H1 (cell line): ENCODE results near the gene LECT2. TPM values are rescaled to one million over a fixed set of nuclear protein-coding genes. Genes with fewer than 3 reads are reported as not detected.
A peak's percentile ranks its signal among the peaks of the same experiment; 100 is the strongest.

ENCODE experiments used
- CTCF ChIA-PET: fragments of 300-600 bp; sonication (Branson Sonifier 250); formaldehyde crosslinking; loops from one replicate; lab custom pipeline; 2021; ENCODE audit not compliant: partially characterized antibody; lab: Charles Lee
- POLR2A ChIA-PET: fragments of 300-600 bp; sonication (Branson Sonifier 250); formaldehyde crosslinking; loops from one replicate; lab custom pipeline; 2021; ENCODE audit warnings: inconsistent platforms; ENCODE audit not compliant: partially characterized antibody; lab: Charles Lee
- DNase-seq, 2 experiments: peaks; one replicate each; pipeline versions ENCODE4 v3.0.0 to v3.0.0-alpha.2; 2010 to 2022; ENCODE audit warnings: low spot score in 2 of 2, low read depth in 1 of 2, mixed read lengths in 1 of 2
- FAIRE-seq: peaks from 2 replicates; lab custom pipeline; 2011; peaks lifted over from hg19 to GRCh38; lab: Jason Lieb, UNC
- H2AFZ ChIP-seq: 2 replicates; pipeline ENCODE4 v1.8.1; 2012; ENCODE audit warnings: low read length, inconsistent platforms
- H2AK5ac ChIP-seq: 2 replicates; pipeline ENCODE4 v1.6.1; 2013; ENCODE audit warnings: low read depth, low read length
- H2BK120ac ChIP-seq: replicated peaks from 2 replicates; pipeline ENCODE3; 2013; ENCODE audit warnings: low read depth, low read length, inconsistent platforms
- H2BK12ac ChIP-seq: 2 replicates; pipeline ENCODE4 v1.6.1; 2013; ENCODE audit warnings: low read depth, low read length
- H2BK15ac ChIP-seq: 2 replicates; pipeline ENCODE4 v1.6.1; 2013; ENCODE audit warnings: low read length
- H2BK20ac ChIP-seq: 2 replicates; pipeline ENCODE4 v1.6.1; 2013; ENCODE audit warnings: low read length
- H2BK5ac ChIP-seq: 2 replicates; pipeline ENCODE4 v1.6.1; 2013; ENCODE audit warnings: low read depth, low read length
- H3K14ac ChIP-seq: 2 replicates; pipeline ENCODE4 v1.6.1; 2013; ENCODE audit warnings: inconsistent platforms; ENCODE audit not compliant: insufficient read length
- H3K18ac ChIP-seq: 2 replicates; pipeline ENCODE4 v1.6.1; 2013; ENCODE audit warnings: low read length; ENCODE audit errors: extremely low read depth
- H3K23ac ChIP-seq: 2 replicates; pipeline ENCODE4 v1.6.1; 2013; ENCODE audit warnings: inconsistent platforms; ENCODE audit not compliant: insufficient read length
- H3K23me2 ChIP-seq: 2 replicates; pipeline ENCODE4 v1.6.1; 2013; ENCODE audit warnings: low read depth, low read length
- H3K27ac ChIP-seq: 2 replicates; pipeline ENCODE4 v1.6.1; 2011; ENCODE audit warnings: low read depth, low read length, inconsistent platforms
- H3K27me3 ChIP-seq, 4 experiments: replicated peaks in 1 of 4; 1 replicate in 1 of 4; 2 replicates in 3 of 4; pipeline versions ENCODE4 v1.6.1 to v1.8.1; 2011 to 2013; ENCODE audit warnings: low read length in 3 of 4, mild to moderate bottlenecking in 3 of 4, inconsistent platforms in 2 of 4, mixed read lengths in 2 of 4, moderate library complexity in 1 of 4; ENCODE audit not compliant: control insufficient read depth in 3 of 4, insufficient read depth in 3 of 4; ENCODE audit errors: extremely low read depth in 1 of 4
- H3K36me3 ChIP-seq, 4 experiments: 2 replicates each; pipeline versions ENCODE4 v1.6.1 to v1.8.1; 2011 to 2013; ENCODE audit warnings: mild to moderate bottlenecking in 4 of 4, low read length in 3 of 4, moderate library complexity in 2 of 4, control low read depth in 1 of 4, inconsistent platforms in 1 of 4; ENCODE audit not compliant: insufficient read depth in 4 of 4, control insufficient read depth in 2 of 4
- H3K4ac ChIP-seq: replicated peaks from 2 replicates; pipeline ENCODE3; 2013; ENCODE audit warnings: low read length, low read depth, mixed read lengths, inconsistent platforms; ENCODE audit not compliant: insufficient read length
- H3K4me1 ChIP-seq, 4 experiments: replicated peaks in 1 of 4; 1 replicate in 1 of 4; 2 replicates in 3 of 4; pipeline versions ENCODE4 v1.6.1 to v1.8.1; 2011 to 2013; ENCODE audit warnings: low read length in 3 of 4, inconsistent platforms in 2 of 4, mixed read lengths in 1 of 4; ENCODE audit not compliant: insufficient read depth in 4 of 4, control insufficient read depth in 3 of 4
- H3K4me2 ChIP-seq, 2 experiments: 2 replicates each; pipeline versions ENCODE4 v1.6.1 to v1.8.1; 2011 to 2013; ENCODE audit warnings: low read depth in 2 of 2, low read length in 2 of 2, control low read depth in 1 of 2, inconsistent platforms in 1 of 2, mild to moderate bottlenecking in 1 of 2; ENCODE audit not compliant: insufficient read depth in 1 of 2
- H3K4me3 ChIP-seq, 4 experiments: fragments of 200-600, 300-600 bp in 1 of 4; sonication (generic), shearing (Covaris generic), sonication (Bioruptor Twin) in 1 of 4; 2 replicates each; pipeline versions ENCODE4 v1.5.1 to v1.8.1; 2011 to 2016; ENCODE audit warnings: low read length in 4 of 4, low read depth in 3 of 4, control low read depth in 2 of 4, inconsistent platforms in 2 of 4, mild to moderate bottlenecking in 2 of 4, mixed read lengths in 1 of 4, moderate library complexity in 1 of 4; ENCODE audit not compliant: insufficient read depth in 2 of 4; ENCODE audit errors: extremely low read depth in 1 of 4
- H3K56ac ChIP-seq: replicated peaks from 2 replicates; pipeline ENCODE3; 2013; ENCODE audit warnings: low read depth, mild to moderate bottlenecking, mixed read lengths, low read length, inconsistent platforms; ENCODE audit not compliant: insufficient read length
- H3K79me1 ChIP-seq: 2 replicates; pipeline ENCODE4 v1.6.1; 2013; ENCODE audit warnings: low read depth, low read length, control low read depth
- H3K79me2 ChIP-seq, 2 experiments: 2 replicates each; pipeline versions ENCODE4 v1.6.1 to v1.8.1; 2012 to 2013; ENCODE audit warnings: low read length in 2 of 2, mild to moderate bottlenecking in 2 of 2, inconsistent platforms in 1 of 2; ENCODE audit not compliant: insufficient read depth in 2 of 2, control insufficient read depth in 1 of 2
- H3K9ac ChIP-seq, 4 experiments: replicated peaks in 1 of 4; 1 replicate in 1 of 4; 2 replicates in 3 of 4; pipeline versions ENCODE4 v1.6.1 to v1.8.1; 2011 to 2013; ENCODE audit warnings: low read depth in 3 of 4, low read length in 3 of 4, control low read depth in 2 of 4, mild to moderate bottlenecking in 2 of 4, moderate library complexity in 2 of 4, inconsistent platforms in 1 of 4; ENCODE audit errors: extremely low read depth in 1 of 4
- H3K9me3 ChIP-seq, 2 experiments: 2 replicates each; pipeline versions ENCODE4 v1.6.1 to v1.8.1; 2012 to 2013; ENCODE audit warnings: mild to moderate bottlenecking in 2 of 2, moderate library complexity in 2 of 2, control low read depth in 1 of 2, inconsistent platforms in 1 of 2, low read depth in 1 of 2, low read length in 1 of 2, mixed read lengths in 1 of 2; ENCODE audit not compliant: insufficient read depth in 2 of 2
- H4K20me1 ChIP-seq, 2 experiments: replicated peaks in 1 of 2; 2 replicates each; pipeline versions ENCODE3 to v1.8.1; 2011 to 2013; ENCODE audit warnings: inconsistent platforms in 2 of 2, low read length in 2 of 2, mild to moderate bottlenecking in 1 of 2; ENCODE audit not compliant: insufficient read depth in 2 of 2, control insufficient read depth in 1 of 2
- H4K5ac ChIP-seq: 2 replicates; pipeline ENCODE4 v1.6.1; 2013; ENCODE audit warnings: low read length, low read depth, mixed read lengths, inconsistent platforms; ENCODE audit not compliant: insufficient read length
- H4K8ac ChIP-seq: 2 replicates; pipeline ENCODE4 v1.8.0; 2013; ENCODE audit warnings: mild to moderate bottlenecking, moderate library complexity, low read length, inconsistent platforms; ENCODE audit not compliant: insufficient read depth; ENCODE audit errors: extremely low read depth
- H4K91ac ChIP-seq: replicated peaks from 2 replicates; pipeline ENCODE3; 2013; ENCODE audit warnings: low read length, mixed read lengths, inconsistent platforms; ENCODE audit not compliant: insufficient read length
- CBX5 ChIP-seq: fragments of 300-800, 300-1000 bp; sonication (generic); IDR thresholded peaks from 2 replicates; pipeline ENCODE4 v1.7.1; 2016; ENCODE audit warnings: antibody characterized with exemption, low read length, low read depth
- CHD1 ChIP-seq: IDR thresholded peaks from 2 replicates; pipeline ENCODE4 v1.6.1; 2012; ENCODE audit warnings: low read depth, low read length, improper control_type of control experiment
- CTCF ChIP-seq, 3 experiments: IDR thresholded peaks; 1 replicate in 2 of 3; 2 replicates in 1 of 3; pipeline versions ENCODE4 v1.5.1 to v1.6.1; 2011; ENCODE audit warnings: low read length in 3 of 3, mild to moderate bottlenecking in 3 of 3, inconsistent platforms in 2 of 3, low read depth in 1 of 3, moderate library complexity in 1 of 3; ENCODE audit not compliant: insufficient read depth in 1 of 3; ENCODE audit errors: control extremely low read depth in 1 of 3
- EZH2 ChIP-seq: fragments of 200-600 bp; sonication (generic); IDR thresholded peaks from 2 replicates; pipeline ENCODE4 v1.7.1; 2012; ENCODE audit warnings: low read depth, mild to moderate bottlenecking, moderate library complexity, low read length, inconsistent platforms; ENCODE audit not compliant: severe bottlenecking
- NRF1 ChIP-seq: IDR thresholded peaks from 2 replicates; pipeline ENCODE4 v1.6.1; 2011; ENCODE audit warnings: mild to moderate bottlenecking, low read depth, low read length, improper control_type of control experiment
- POLR2A ChIP-seq, 2 experiments: IDR thresholded peaks; 1 replicate in 1 of 2; 2 replicates in 1 of 2; pipeline ENCODE4 v1.6.1; 2011; ENCODE audit warnings: low read depth in 2 of 2, low read length in 2 of 2, mild to moderate bottlenecking in 2 of 2; ENCODE audit errors: control extremely low read depth in 1 of 2
- POU5F1 ChIP-seq: IDR thresholded peaks from 2 replicates; pipeline ENCODE4 v1.6.1; 2011; ENCODE audit warnings: low read depth, mild to moderate bottlenecking, low read length, moderate library complexity
- RBBP5 ChIP-seq: IDR thresholded peaks from 2 replicates; pipeline ENCODE4 v1.7.1; 2012; ENCODE audit warnings: low read depth, mild to moderate bottlenecking, inconsistent platforms, low read length, moderate library complexity, borderline replicate concordance
- RXRA ChIP-seq: IDR thresholded peaks from 2 replicates; pipeline ENCODE4 v1.6.1; 2011; ENCODE audit warnings: low read depth, mild to moderate bottlenecking, low read length, moderate library complexity; ENCODE audit not compliant: insufficient read depth
- USF2 ChIP-seq: IDR thresholded peaks from 2 replicates; pipeline ENCODE4 v1.6.1; 2011; ENCODE audit warnings: low read length, improper control_type of control experiment
- YY1 ChIP-seq: IDR thresholded peaks from 2 replicates; pipeline ENCODE4 v1.6.1; 2011; ENCODE audit warnings: low read depth, mild to moderate bottlenecking, low read length
- WGBS, 2 experiments: shearing (Covaris generic) in 1 of 2; methylation state at CpG; one replicate each; pipeline versions ENCODE4 v1.1.6 to v1.1.7; 2013 to 2015; ENCODE audit warnings: low lambda C conversion rate in 2 of 2, mixed read lengths in 2 of 2, inconsistent platforms in 1 of 2, low coverage in 1 of 2, missing lambda C conversion rate in 1 of 2; ENCODE audit not compliant: insufficient replicate concordance in 2 of 2, insufficient coverage in 1 of 2, insufficient read length in 1 of 2; ENCODE audit errors: extremely low coverage in 1 of 2, missing lambda C conversion rate in 1 of 2; 5-methylcytosine and 5-hydroxymethylcytosine counted together
- polyA plus RNA-seq, 7 experiments: library from polyadenylated mRNA; depleted of rRNA in 3 of 7; stranded (reverse) in 5 of 7; unstranded in 2 of 7; fragments of >200 nt in 5 of 7; fragments of 200-250 nt in 2 of 7; gene quantifications; 1 replicate in 5 of 7; 2 replicates in 1 of 7; 4 replicates in 1 of 7; pipeline versions ENCODE4 v1.2.1 to v1.2.3, GENCODE V29; 2011 to 2013; ENCODE audit warnings: missing spikeins in 2 of 7, mixed read lengths in 2 of 7
- total RNA-seq: library from RNA; stranded (reverse); fragmentation: NEBNext Ultra II Directional; extraction: Animal tissue kit (Norgen Biotek cat#: 25700); gene quantifications from 2 replicates; pipeline ENCODE4 v1.2.1, GENCODE V29; 2021

LECT2 gene
- total and polyA plus RNA-seq, 2 of the 8 experiments (the other 6 are each of a cell fraction or from before 2014, with no cell fraction given): not detected

DNA sequence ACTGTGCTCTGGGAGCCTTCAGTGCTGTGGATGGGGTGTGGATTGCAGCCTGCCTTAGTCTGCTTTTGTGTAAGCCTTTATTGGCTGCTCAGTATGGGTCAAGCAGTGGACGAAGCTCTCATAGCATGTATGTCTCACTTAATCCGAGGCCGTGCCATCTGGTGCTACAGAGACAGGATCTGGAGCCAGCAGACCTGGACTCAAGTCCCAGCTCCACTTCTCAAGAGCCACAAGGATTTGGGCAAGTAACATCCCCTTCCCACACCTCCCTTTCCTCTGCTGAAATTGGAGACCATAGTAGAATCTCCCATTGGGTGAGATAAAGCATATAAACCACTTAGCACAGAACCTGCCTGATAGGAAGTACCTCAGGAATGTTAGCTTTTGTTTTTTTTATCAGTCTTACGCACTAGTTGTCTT lies 23.4 kb upstream of the LECT2 start:
- H3K27me3 ChIP-seq: peaks cover 0 to 3% (median 0%) of the 10 kb centered on the region in 4 experiments; a peak in 2 of 7 replicates
- H3K27ac ChIP-seq: no peak overlapping the region
- peaks cover 0 to 6% (median 0%) of the 10 kb centered on the region in 4 experiments; a peak in 2 of 7 replicates for H3K4me1 ChIP-seq
- H3K18ac ChIP-seq: no peak overlapping the region
- WGBS, 2 experiments: 90% methylated on average over 4 of the region's 4 CpGs; no CpG with 5 or more reads in 1 of the 2 experiments
- H2BK20ac ChIP-seq: no peak overlapping the region
- no peak overlapping the region for H3K23ac ChIP-seq
- no peak overlapping the region for H3K14ac ChIP-seq
- H2BK5ac ChIP-seq: no peak overlapping the region
- H2BK120ac ChIP-seq: no peak overlapping the region
- no peak overlapping the region for H3K9ac ChIP-seq
- H3K36me3 ChIP-seq: no peaks in the 10 kb centered on the region
- no peak overlapping the region for H4K91ac ChIP-seq
- no peaks in the 10 kb centered on the region for H3K79me2 ChIP-seq
- no peak overlapping the region for H3K4me2 ChIP-seq
- no peaks in the 10 kb centered on the region for H4K20me1 ChIP-seq
- POLR2A ChIA-PET: no interaction called here
- FAIRE-seq (no peak), DNase-seq (no peak)
- H3K79me1 ChIP-seq: no peaks in the 10 kb centered on the region
- no peak overlapping the region for H2BK12ac ChIP-seq
- H4K5ac ChIP-seq: no peak overlapping the region
- no peak overlapping the region for H2AK5ac ChIP-seq
- H3K56ac ChIP-seq: no peak overlapping the region
- H3K4me3 ChIP-seq: no peak overlapping the region
- CTCF ChIA-PET: interaction anchor here (0.8 to 2.2 kb wide), 40 partner anchors 9 to 455 kb away, joined by 3 to 21 read pairs (median 4); partner anchors contain the start of gene TGFBI
- H3K23me2 ChIP-seq: no peaks in the 10 kb centered on the region
- no peak overlapping the region for H3K4ac ChIP-seq
- 0 out of 2 replicates have a peak overlapping the region, but pooled peaks have one; percentile 26 for H2AFZ ChIP-seq
- H3K9me3 ChIP-seq: no peaks in the 10 kb centered on the region
- no peak overlapping the region for H2BK15ac ChIP-seq
- no peak overlapping the region for H4K8ac ChIP-seq
- no peak for TF ChIP-seq CBX5
- TF ChIP-seq RXRA: no peak
- TF ChIP-seq EZH2: no peak
- no peak for TF ChIP-seq CTCF (IDR thresholded peaks at IDR 0.05; ENCODE audit: control extremely low read depth in 1 of 3, insufficient read depth in 1 of 3, low read depth in 1 of 3, low read length in 3 of 3)
- no peak for TF ChIP-seq NRF1
- TF ChIP-seq RBBP5: no peak
- no peak for TF ChIP-seq CHD1
- no peak for TF ChIP-seq USF2
- TF ChIP-seq POU5F1: no peak
- TF ChIP-seq POLR2A (IDR thresholded peaks at IDR 0.05; ENCODE audit: control extremely low read depth in 1 of 2, low read depth in 2 of 2, low read length in 2 of 2): no peak
- TF ChIP-seq YY1: no peak
